Measurements from ENCODE around the gene C9orf85. TPM values are rescaled to one million over a fixed set of nuclear protein-coding genes. Genes with fewer than 3 reads are reported as not detected.

The C9orf85 gene
- total RNA-seq, 1 experiment from 2014 or later, result 14.4 TPM

DNA sequence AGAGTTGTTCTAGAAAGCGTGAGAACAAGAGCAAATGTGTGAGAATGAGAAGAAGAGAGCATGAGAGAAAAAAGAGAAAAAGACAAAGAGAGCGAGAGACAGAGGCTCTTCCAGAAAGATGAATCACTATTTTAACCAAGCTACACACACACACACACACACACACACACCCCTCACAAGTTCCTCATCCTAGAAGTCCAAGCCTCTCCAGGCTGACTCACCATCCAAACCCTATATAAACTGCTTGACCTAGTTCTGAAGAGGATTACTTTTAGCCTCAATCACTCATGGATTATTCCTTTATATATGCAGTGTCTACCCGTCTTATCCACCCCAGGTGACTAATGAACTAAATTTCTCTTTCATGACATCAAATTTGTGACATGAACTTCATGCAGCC, 111.4 kb downstream of the C9orf85 start:
- no peak overlapping the region for H3K14ac ChIP-seq (ENCODE audit: insufficient read depth, low read length)
- H2BK120ac ChIP-seq (ENCODE audit: low read depth, low read length, poor library complexity, severe bottlenecking), result no peak overlapping the region
- no peak overlapping the region; the same call in 1 of the 2 replicates for H2BK15ac ChIP-seq (ENCODE audit: low read depth, low read length)
- no CpG with 5 or more reads among the region's 3 CpGs for WGBS (ENCODE audit: extremely low coverage, insufficient read length, low lambda C conversion rate)
- no peak overlapping the region for H2BK20ac ChIP-seq (ENCODE audit: low read depth, low read length, poor library complexity, severe bottlenecking)
- H3K4ac ChIP-seq (ENCODE audit: low read depth, low read length), result no peak overlapping the region
- no peak overlapping the region for H2AK5ac ChIP-seq (ENCODE audit: insufficient read length, low read length)
- no peak overlapping the region for H3K18ac ChIP-seq (ENCODE audit: insufficient read length, low read depth, low read length)
- no peak overlapping the region for H4K8ac ChIP-seq (replicated peaks; ENCODE audit: insufficient read length, low read depth, low read length)
- H3K9me3 Mint-ChIP-seq, result no peaks in the 10 kb centered on the region
- peaks cover 7 to 11% of the 10 kb centered on the region in 2 experiments for H3K4me1 Mint-ChIP-seq
- no peak overlapping the region for H2BK12ac ChIP-seq (ENCODE audit: insufficient read length, low read depth, low read length)
- no peak overlapping the region for H2AFZ ChIP-seq (ENCODE audit: low read length)
- H3K4me1 ChIP-seq (ENCODE audit: insufficient read depth, low read length), result no peaks in the 10 kb centered on the region
- H3K23ac ChIP-seq (ENCODE audit: insufficient read length, low read depth, low read length), result no peak overlapping the region
- TF ChIP-seq, protein P1, sequence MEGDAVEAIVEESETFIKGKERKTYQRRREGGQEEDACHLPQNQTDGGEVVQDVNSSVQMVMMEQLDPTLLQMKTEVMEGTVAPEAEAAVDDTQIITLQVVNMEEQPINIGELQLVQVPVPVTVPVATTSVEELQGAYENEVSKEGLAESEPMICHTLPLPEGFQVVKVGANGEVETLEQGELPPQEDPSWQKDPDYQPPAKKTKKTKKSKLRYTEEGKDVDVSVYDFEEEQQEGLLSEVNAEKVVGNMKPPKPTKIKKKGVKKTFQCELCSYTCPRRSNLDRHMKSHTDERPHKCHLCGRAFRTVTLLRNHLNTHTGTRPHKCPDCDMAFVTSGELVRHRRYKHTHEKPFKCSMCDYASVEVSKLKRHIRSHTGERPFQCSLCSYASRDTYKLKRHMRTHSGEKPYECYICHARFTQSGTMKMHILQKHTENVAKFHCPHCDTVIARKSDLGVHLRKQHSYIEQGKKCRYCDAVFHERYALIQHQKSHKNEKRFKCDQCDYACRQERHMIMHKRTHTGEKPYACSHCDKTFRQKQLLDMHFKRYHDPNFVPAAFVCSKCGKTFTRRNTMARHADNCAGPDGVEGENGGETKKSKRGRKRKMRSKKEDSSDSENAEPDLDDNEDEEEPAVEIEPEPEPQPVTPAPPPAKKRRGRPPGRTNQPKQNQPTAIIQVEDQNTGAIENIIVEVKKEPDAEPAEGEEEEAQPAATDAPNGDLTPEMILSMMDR (conservative IDR thresholded peaks at IDR 0.05), result no peak
- no peak overlapping the region for H4K91ac ChIP-seq (ENCODE audit: insufficient read length, low read depth, low read length)
- no peaks in the 10 kb centered on the region for H3K27me3 ChIP-seq (ENCODE audit: insufficient read depth, low read length)
- H3K56ac ChIP-seq (ENCODE audit: insufficient read length, low read depth, low read length), result no peak overlapping the region
- no peak overlapping the region for H3K4me3 Mint-ChIP-seq
- H4K20me1 ChIP-seq (ENCODE audit: control insufficient read depth, insufficient read depth, insufficient read length), result no peaks in the 10 kb centered on the region
- H2BK5ac ChIP-seq (ENCODE audit: insufficient read length, low read length), result no peak overlapping the region
- no peak overlapping the region for H3K27ac ChIP-seq (ENCODE audit: insufficient read length, low read depth, low read length)
- no peaks in the 10 kb centered on the region for H3K79me1 ChIP-seq (ENCODE audit: insufficient read depth, low read depth, low read length, poor library complexity, severe bottlenecking)
- H3K9me3 ChIP-seq (ENCODE audit: control insufficient read depth, low read depth, low read length), result no peaks in the 10 kb centered on the region
- no peaks in the 10 kb centered on the region for H3K36me3 Mint-ChIP-seq (ENCODE audit: insufficient read depth in 1 of 3, low read depth in 3 of 3)
- H3K4me2 ChIP-seq (ENCODE audit: insufficient read depth, insufficient read length, low read length), result no peak overlapping the region
- no peak overlapping the region for H4K5ac ChIP-seq (ENCODE audit: insufficient read length, low read depth, low read length)
- no peak overlapping the region for H3T11ph ChIP-seq (ENCODE audit: low read length)
- no peak overlapping the region for H3K27ac Mint-ChIP-seq
- no peaks in the 10 kb centered on the region for H3K23me2 ChIP-seq (ENCODE audit: insufficient read length, low read depth, low read length, poor library complexity, severe bottlenecking)
- H3K79me2 ChIP-seq (ENCODE audit: insufficient read depth, low read length), result no peaks in the 10 kb centered on the region
- no peak for DNase-seq
- no peaks in the 10 kb centered on the region for H3K27me3 Mint-ChIP-seq (ENCODE audit: low read depth)
- no peak overlapping the region for H3K9ac ChIP-seq (ENCODE audit: extremely low read depth, insufficient read length, low read length)

Other genes with a start within 250 kb of the C9orf85 start
- gene CEMIP2, start 143.1 kb upstream of the C9orf85 start, total RNA-seq (2021), result 67.1 and 77.2 TPM in 2 replicates
- 67.6 and 70.2 TPM in 2 replicates for gene ABHD17B, start 446 bp upstream of the C9orf85 start, total RNA-seq (2021)
- not detected in 2 replicates for gene C9orf57, start 149.0 kb downstream of the C9orf85 start, total RNA-seq (2021)
- 3.6 and 3.8 TPM in 2 replicates for gene GDA, start 237.8 kb downstream of the C9orf85 start, total RNA-seq (2021)

All from H9 (cell line).